Muscle layer of colon (tissue), 2 donors: ENCODE results near the gene AVL9.

Experiments
- H3K27ac ChIP-seq: one replicate; pipeline ENCODE4 v1.7.0; 2013; ENCODE audit warnings: low read depth, mild to moderate bottlenecking, low read length, moderate library complexity
- H3K27me3 ChIP-seq, 2 donors: one replicate each; pipeline ENCODE4 v1.7.0; 2013; ENCODE audit warnings: low read length in 2 of 2, mild to moderate bottlenecking in 2 of 2; ENCODE audit not compliant: insufficient read depth in 2 of 2, control insufficient read depth in 1 of 2
- H3K36me3 ChIP-seq: one replicate; pipeline ENCODE4 v1.7.0; 2013; ENCODE audit warnings: mild to moderate bottlenecking, low read length; ENCODE audit not compliant: insufficient read depth
- H3K4me1 ChIP-seq: one replicate; pipeline ENCODE4 v1.7.0; 2013; ENCODE audit warnings: mild to moderate bottlenecking, low read length; ENCODE audit not compliant: insufficient read depth
- H3K4me3 ChIP-seq, 2 donors: one replicate each; pipeline ENCODE4 v1.7.0; 2013; ENCODE audit warnings: low read length in 2 of 2, low read depth in 1 of 2, mild to moderate bottlenecking in 1 of 2, moderate library complexity in 1 of 2
- H3K9ac ChIP-seq: one replicate; pipeline ENCODE4 v1.7.0; 2013; ENCODE audit warnings: low read length
- H3K9me3 ChIP-seq: one replicate; pipeline ENCODE4 v1.7.0; 2013; ENCODE audit warnings: mild to moderate bottlenecking, low read length
- donor health status: abdominal sarcoma.
- donor health status: Adenocarcinoma of cecum.

The AVL9 gene

DNA sequence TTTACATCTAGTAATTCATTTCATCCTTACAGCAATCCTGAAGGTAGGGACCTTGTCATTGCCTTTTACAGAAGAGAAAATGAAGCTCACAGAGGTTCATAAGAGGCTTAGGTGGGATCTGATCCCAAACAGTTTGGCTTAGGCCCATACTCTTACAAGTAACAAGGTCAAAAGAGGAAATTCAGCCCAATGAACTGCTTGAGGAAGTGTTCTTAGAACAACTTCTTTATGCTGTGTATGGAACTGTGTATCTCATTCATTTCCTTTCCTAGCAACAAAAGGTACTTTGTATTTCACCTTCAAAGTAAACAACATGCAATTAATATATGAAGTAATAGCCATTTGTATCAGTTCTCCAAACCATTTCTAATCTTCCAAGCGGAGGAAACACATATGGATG, 79.3 kb downstream of the AVL9 start:
- H3K27me3 ChIP-seq = no peaks in the 10 kb centered on the region
- H3K4me1 ChIP-seq = peaks cover 3% of the 10 kb centered on the region
- peaks cover 44% of the 10 kb centered on the region for H3K36me3 ChIP-seq
- no peak overlapping the region for H3K9ac ChIP-seq
- H3K4me3 ChIP-seq = no peak overlapping the region
- H3K9me3 ChIP-seq = no peaks in the 10 kb centered on the region
- no peak overlapping the region for H3K27ac ChIP-seq

DNA sequence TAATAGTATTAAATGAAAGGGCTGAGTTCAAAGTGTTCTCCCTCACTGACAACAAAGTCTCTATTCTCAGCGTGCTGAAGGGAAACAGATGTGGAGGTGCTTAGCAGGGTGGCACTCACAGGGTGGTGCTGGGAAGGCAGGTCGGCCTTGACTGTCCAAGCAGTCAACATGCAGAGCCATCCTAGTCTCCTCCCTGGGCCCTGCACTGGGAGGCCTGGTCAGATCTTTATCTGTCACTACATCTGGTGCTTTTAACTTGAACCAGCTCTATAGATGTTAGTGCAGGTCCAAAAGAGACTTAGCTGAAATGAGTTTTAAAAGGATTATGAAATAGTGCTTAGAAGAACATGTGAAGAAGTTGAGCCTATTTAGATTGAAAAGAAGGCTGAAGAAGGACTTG, 82.1 kb downstream of the AVL9 start:
- H3K27me3 ChIP-seq = no peaks in the 10 kb centered on the region
- no peak overlapping the region for H3K4me3 ChIP-seq
- peaks cover 59% of the 10 kb centered on the region for H3K36me3 ChIP-seq
- H3K9me3 ChIP-seq = no peaks in the 10 kb centered on the region
- peaks cover 3% of the 10 kb centered on the region for H3K4me1 ChIP-seq
- no peak overlapping the region for H3K27ac ChIP-seq
- H3K9ac ChIP-seq = no peak overlapping the region

DNA sequence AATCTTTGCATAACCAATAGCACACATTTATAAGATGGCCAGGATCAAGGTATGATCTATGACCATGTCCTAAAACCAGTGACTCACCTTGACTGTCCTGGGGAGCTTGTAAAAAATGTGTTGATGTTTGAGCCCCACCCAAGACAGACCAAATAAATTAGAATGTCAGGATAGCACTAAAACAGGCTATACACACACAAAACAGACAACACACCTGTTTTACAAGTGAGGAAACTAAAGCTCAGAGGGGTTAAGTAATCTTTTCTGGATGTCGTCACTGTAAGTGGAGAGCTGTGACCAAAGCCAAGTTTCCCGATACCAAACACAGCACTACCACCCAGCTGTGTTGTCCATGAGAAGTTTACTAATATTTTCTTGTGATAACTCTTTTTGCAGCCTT, 84.5 kb downstream of the AVL9 start:
- Histone ChIP-seq H3K9ac (no peak overlapping the region), H3K9me3 (no peaks in the 10 kb centered on the region), H3K4me3 (no peak overlapping the region), H3K36me3 (peaks cover 60% of the 10 kb centered on the region), H3K4me1 (peaks cover 3% of the 10 kb centered on the region), H3K27me3 (no peaks in the 10 kb centered on the region), H3K27ac (no peak overlapping the region)

DNA sequence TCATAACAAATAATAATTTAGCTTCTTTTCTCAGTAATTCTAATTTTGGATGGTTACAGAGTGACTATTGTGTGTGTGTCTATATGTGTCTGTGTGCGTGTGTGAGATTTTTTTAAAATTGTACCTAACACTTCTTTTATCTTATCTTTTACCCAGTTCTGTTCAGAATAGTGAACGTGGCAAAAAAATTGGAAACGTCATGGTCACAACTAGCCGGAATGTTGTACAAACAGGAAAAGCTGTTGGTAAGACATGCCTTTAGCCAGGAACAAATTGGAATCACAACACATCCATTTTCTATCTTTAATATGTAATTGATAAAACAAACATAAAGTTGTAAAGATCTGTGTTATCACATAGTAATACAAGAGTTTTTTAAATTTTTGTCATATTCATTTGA, 85.4 kb downstream of the AVL9 start:
- H3K9me3 ChIP-seq = no peaks in the 10 kb centered on the region
- peaks cover 1% of the 10 kb centered on the region for H3K4me1 ChIP-seq
- no peak overlapping the region for H3K4me3 ChIP-seq
- H3K27me3 ChIP-seq = no peaks in the 10 kb centered on the region
- no peak overlapping the region for H3K9ac ChIP-seq
- peaks cover 52% of the 10 kb centered on the region for H3K36me3 ChIP-seq
- no peak overlapping the region for H3K27ac ChIP-seq

DNA sequence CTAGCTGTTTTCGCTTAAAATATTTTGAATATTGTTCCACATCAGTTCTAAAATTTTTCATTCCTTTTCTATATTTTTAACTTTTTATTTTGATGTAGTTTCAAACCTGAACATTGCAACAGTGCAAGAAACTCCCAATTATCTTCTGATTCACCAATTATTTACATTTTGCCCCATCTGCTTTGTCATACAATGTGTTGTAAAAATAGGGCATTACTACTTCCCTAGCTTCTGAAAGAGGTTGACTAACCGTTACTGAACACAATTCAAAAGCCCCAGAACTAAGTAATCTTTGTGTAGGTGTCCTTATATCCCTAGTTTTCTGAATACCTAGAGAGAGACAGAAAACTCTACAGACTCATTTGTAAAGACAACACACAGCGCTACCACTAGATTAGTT, 86.7 kb downstream of the AVL9 start:
- no peaks in the 10 kb centered on the region for H3K4me1 ChIP-seq
- no peak overlapping the region for H3K27ac ChIP-seq
- H3K27me3 ChIP-seq = no peaks in the 10 kb centered on the region
- no peak overlapping the region for H3K4me3 ChIP-seq
- H3K36me3 ChIP-seq = peaks cover 44% of the 10 kb centered on the region
- no peak overlapping the region for H3K9ac ChIP-seq
- no peaks in the 10 kb centered on the region for H3K9me3 ChIP-seq

DNA sequence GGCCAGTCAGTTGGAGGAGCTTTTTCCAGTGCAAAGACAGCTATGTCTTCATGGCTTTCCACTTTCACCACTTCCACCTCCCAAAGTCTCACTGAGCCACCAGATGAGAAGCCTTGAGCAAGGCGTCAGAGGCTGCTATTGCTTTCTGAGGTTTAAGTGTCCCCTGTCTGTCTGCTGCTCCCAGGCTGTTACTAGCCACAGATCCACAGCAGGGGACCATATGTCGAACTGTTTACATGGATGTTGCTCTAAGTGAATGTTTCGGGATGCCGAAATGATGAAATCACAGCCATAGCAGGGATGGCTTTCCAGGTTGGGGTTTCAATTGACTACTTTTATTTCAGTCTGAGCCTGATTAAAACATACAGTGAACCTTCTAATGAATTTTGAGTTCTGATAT, 88.5 kb downstream of the AVL9 start:
- Histone ChIP-seq H3K9ac (no peak overlapping the region), H3K4me3 (no peak overlapping the region), H3K4me1 (no peaks in the 10 kb centered on the region), H3K27ac (no peak overlapping the region), H3K9me3 (no peaks in the 10 kb centered on the region), H3K27me3 (no peaks in the 10 kb centered on the region), H3K36me3 (peaks cover 41% of the 10 kb centered on the region)

DNA sequence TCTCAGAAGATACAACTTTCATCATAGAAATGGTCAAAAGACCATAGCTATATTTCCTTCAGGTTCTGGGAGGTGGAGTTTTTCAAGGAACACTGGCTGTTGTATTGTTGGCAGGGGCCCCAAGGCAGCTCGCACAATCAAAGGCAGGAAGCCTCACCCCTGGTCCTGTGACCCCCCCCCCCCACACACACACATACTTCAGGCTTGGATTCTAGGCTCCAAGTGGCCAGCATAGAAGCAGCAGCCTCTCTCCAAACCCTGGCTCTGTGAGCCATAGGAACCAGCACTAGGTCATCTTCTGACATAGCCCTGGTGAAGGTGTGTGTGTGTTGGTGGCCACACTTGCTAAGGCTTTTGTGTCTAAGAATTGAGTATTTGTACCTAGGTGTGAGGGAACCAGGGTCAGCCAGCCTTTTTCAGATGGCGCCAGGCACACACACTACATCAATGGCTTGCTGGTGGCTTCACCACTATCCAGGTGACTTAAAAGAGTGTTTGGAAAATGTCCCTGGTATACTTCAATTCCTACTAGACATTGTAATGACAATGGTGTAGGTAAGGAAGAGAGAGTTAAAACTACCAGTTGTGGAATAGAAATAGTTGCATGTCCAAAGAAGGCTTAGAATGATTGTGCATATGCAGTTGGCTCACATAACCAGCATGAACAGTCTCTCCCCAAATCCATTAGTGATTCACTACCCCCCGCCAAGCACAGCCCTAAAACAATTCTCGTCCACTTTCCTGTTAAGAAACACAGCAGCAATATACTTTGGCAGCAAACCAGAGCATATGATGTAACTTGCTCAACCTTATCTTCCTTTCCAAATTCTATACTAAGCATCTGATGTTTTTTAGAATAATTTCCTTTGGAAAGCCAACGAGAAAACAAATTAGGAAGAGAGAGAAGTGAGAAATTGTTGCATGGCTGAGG, 91.3 kb downstream of the AVL9 start:
- no peak overlapping the region for H3K27ac ChIP-seq
- no peaks in the 10 kb centered on the region for H3K4me1 ChIP-seq
- no peak overlapping the region for H3K4me3 ChIP-seq
- H3K9me3 ChIP-seq = no peaks in the 10 kb centered on the region
- H3K27me3 ChIP-seq = no peaks in the 10 kb centered on the region
- H3K9ac ChIP-seq = no peak overlapping the region
- H3K36me3 ChIP-seq = peaks cover 29% of the 10 kb centered on the region

DNA sequence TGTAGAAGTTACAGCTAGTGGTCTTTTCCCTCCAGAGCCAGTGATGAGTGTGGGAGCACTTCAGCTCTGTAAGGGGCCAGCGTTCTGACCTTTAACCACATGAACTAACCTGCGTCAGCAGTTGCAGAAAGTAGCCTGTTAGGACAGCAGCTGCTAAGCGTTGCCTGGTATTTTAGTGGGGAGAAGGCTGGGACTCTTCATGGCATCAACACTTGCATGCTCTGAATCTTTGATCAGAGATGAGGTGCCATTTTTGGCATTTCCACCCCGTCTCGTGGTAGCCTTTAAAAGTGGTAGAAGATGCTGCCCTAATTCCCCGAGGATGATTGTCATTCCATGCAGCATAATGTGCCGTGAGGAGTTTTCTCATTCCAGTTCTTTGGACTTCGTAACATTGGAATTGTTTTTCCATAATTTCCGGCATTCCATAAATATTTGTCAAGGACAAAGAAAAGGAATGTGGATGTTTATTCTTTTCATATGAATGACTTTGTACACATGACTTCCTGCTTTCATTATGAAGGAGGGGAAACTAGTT, 92.2 kb downstream of the AVL9 start:
- peaks cover 25% of the 10 kb centered on the region for H3K36me3 ChIP-seq

DNA sequence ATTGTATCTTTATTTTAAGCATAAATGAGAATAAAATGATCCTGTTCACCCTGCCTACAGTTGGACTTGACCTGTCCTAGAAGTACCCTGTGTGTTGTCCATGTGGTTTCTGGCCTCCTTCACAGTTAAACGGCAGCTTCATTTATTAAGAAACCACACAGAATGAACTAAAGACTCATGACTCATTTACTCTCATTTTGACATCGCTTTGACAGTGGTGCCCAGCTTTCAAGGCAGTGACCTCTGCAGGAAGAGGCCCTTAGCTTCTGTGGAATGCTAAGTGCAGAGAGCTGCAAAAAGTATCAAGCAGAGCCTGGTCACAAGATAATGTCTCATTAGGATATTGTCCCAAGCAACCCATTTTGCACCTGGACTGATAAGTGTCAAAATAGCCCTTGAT, 93.4 kb downstream of the AVL9 start:
- Histone ChIP-seq H3K36me3 (peaks cover 16% of the 10 kb centered on the region), H3K9ac (no peak overlapping the region), H3K4me1 (no peaks in the 10 kb centered on the region), H3K9me3 (no peaks in the 10 kb centered on the region), H3K4me3 (no peak overlapping the region), H3K27me3 (no peaks in the 10 kb centered on the region), H3K27ac (no peak overlapping the region)

More for the DNA sequence above, 92.2 kb downstream of the AVL9 start:
- no peaks in the 10 kb centered on the region for H3K9me3 ChIP-seq
- no peak overlapping the region for H3K9ac ChIP-seq
- no peak overlapping the region for H3K4me3 ChIP-seq
- H3K4me1 ChIP-seq = no peaks in the 10 kb centered on the region
- H3K27ac ChIP-seq = no peak overlapping the region
- H3K27me3 ChIP-seq = no peaks in the 10 kb centered on the region

DNA sequence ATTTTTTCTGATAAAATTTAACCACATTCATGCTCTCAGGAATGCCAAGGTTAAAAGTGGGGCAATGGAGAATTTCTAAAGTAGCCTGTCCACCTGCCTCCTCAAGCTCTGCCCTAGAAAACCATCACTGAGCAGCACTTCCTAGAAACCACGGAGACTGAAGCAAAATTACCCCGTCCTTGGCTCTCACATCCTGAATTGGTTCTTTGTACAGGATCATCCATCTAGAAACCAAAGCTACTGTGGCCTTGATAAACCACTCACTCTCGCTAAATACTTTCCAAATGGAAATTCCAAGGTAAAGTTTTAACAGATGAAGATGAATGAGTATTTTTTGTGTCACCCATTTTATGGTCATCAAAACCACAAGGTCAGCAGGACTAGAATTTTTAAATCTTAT, 96.6 kb downstream of the AVL9 start:
- H3K9ac ChIP-seq = no peak overlapping the region
- H3K27ac ChIP-seq = no peak overlapping the region
- no peaks in the 10 kb centered on the region for H3K9me3 ChIP-seq

DNA sequence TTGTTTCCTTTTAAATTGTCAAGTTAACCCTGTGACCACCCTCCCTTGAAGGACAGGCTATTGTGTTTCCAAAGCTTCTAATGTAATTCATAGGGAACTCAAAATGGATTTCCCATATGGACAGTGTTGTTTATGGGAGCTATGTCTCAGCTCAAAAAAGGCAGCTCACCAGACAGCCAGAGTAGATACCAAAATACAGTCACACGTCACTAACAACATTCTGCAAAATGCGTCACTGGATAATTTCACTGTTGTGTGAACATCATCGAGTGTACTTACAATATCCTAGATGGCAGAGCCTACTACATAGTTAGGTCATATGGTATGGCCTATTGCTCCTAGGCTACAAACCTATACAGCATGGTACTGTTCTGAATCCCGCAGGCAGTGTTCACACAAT, 97.4 kb downstream of the AVL9 start:
- Histone ChIP-seq H3K4me1 (no peaks in the 10 kb centered on the region), H3K9ac (no peak overlapping the region), H3K27ac (no peak overlapping the region), H3K36me3 (peaks cover 8% of the 10 kb centered on the region), H3K27me3 (no peaks in the 10 kb centered on the region), H3K9me3 (no peaks in the 10 kb centered on the region), H3K4me3 (no peak overlapping the region)

More for the DNA sequence above, 96.6 kb downstream of the AVL9 start:
- no peak overlapping the region for H3K4me3 ChIP-seq
- no peaks in the 10 kb centered on the region for H3K4me1 ChIP-seq
- H3K36me3 ChIP-seq = peaks cover 8% of the 10 kb centered on the region
- H3K27me3 ChIP-seq = no peaks in the 10 kb centered on the region
